HEK293 (cell line): Measurements from ENCODE around the gene BEND7.
A peak's percentile ranks its signal among the peaks of the same experiment; 100 is the strongest.

ENCODE experiments used
- CTCF ChIA-PET: fragments of 350-600 bp; formaldehyde crosslinking; extraction: SDS; loops from one replicate; lab custom pipeline; 2021; ENCODE audit warnings: antibody characterized with exemption; lab: Yijun Ruan, JAX
- POLR2A ChIA-PET: fragments of 300-600 bp; formaldehyde crosslinking; extraction: SDS; loops from one replicate; lab custom pipeline; 2020; ENCODE audit warnings: antibody characterized with exemption, inconsistent platforms; lab: Yijun Ruan, JAX
- H3K27ac ChIP-seq: fragments of 200-500 bp; sonication (Bioruptor generic); 2 replicates; pipeline ENCODE4 v1.5.1; 2014; ENCODE audit warnings: low read depth, low read length, control low read depth, inconsistent platforms; ENCODE audit errors: extremely low read depth
- H3K36me3 ChIP-seq, 2 experiments: fragments of 200-500 bp in 1 of 2; sonication (Bioruptor generic) in 1 of 2; 1 replicate in 1 of 2; 2 replicates in 1 of 2; pipeline ENCODE4 v1.5.1; 2014 to 2017; ENCODE audit warnings: inconsistent platforms in 2 of 2, low read length in 2 of 2; ENCODE audit not compliant: control insufficient read depth in 2 of 2, insufficient read depth in 1 of 2
- H3K4me1 ChIP-seq: fragments of 200-500 bp; sonication (Bioruptor generic); 2 replicates; pipeline ENCODE4 v1.5.1; 2014; ENCODE audit warnings: mild to moderate bottlenecking, low read length, inconsistent platforms; ENCODE audit not compliant: control insufficient read depth, insufficient read depth
- H3K4me3 ChIP-seq: 2 replicates; pipeline ENCODE4 v1.5.1; 2011; ENCODE audit warnings: low read depth, mild to moderate bottlenecking, control low read depth, low read length, moderate library complexity
- H3K9me3 ChIP-seq: fragments of 200-500 bp; sonication (Bioruptor generic); 2 replicates; pipeline ENCODE4 v1.5.1; 2014; ENCODE audit warnings: low read depth, low read length, inconsistent platforms; ENCODE audit not compliant: control insufficient read depth, insufficient read depth
- CTCF ChIP-seq: fragments of 450-650 bp; formaldehyde crosslinking; IDR thresholded peaks from 2 replicates; pipeline ENCODE4 v1.5.1; 2016; ENCODE audit warnings: missing biosample characterization, missing genetic modification characterization
- GLIS1 ChIP-seq: fragments of 450-650 bp; formaldehyde crosslinking; IDR thresholded peaks from 2 replicates; pipeline ENCODE4 v1.5.1; 2016; ENCODE audit warnings: missing biosample characterization, missing genetic modification characterization
- MEIS1 ChIP-seq: sonication (generic); formaldehyde crosslinking; IDR thresholded peaks from 2 replicates; pipeline ENCODE4 v1.8.1; 2022; ENCODE audit warnings: missing genetic modification reagents, mild to moderate bottlenecking, borderline replicate concordance
- SETDB1 ChIP-seq: IDR thresholded peaks from one replicate; pipeline ENCODE4 v1.6.1; 2017; ENCODE audit warnings: mild to moderate bottlenecking, low read length, moderate library complexity, mixed read lengths; ENCODE audit not compliant: insufficient read length
- TCF7L2 ChIP-seq: IDR thresholded peaks from 2 replicates; pipeline ENCODE4 v1.6.1; 2011; ENCODE audit warnings: low read depth, mild to moderate bottlenecking, inconsistent platforms, low read length, moderate library complexity, borderline replicate concordance
- ZNF155 ChIP-seq: fragments of 450-650 bp; formaldehyde crosslinking; IDR thresholded peaks from 2 replicates; pipeline ENCODE4 v1.5.1; 2016; ENCODE audit warnings: missing biosample characterization, missing genetic modification characterization
- ZNF211 ChIP-seq: fragments of 450-650 bp; formaldehyde crosslinking; IDR thresholded peaks from 2 replicates; pipeline ENCODE4 v1.5.1; 2016; ENCODE audit warnings: low read depth, missing biosample characterization, missing genetic modification characterization
- ZNF266 ChIP-seq: fragments of 450-650 bp; formaldehyde crosslinking; IDR thresholded peaks from 2 replicates; pipeline ENCODE4 v1.5.1; 2016; ENCODE audit warnings: missing biosample characterization, missing genetic modification characterization, low read depth
- ZNF398 ChIP-seq: fragments of 450-650 bp; formaldehyde crosslinking; IDR thresholded peaks from 2 replicates; pipeline ENCODE4 v1.5.1; 2017; ENCODE audit warnings: missing biosample characterization, missing genetic modification characterization
- ZNF423 ChIP-seq: fragments of 450-650 bp; formaldehyde crosslinking; IDR thresholded peaks from 2 replicates; pipeline ENCODE4 v1.5.1; 2016; ENCODE audit warnings: missing biosample characterization, missing genetic modification characterization
- ZNF510 ChIP-seq: fragments of 450-650 bp; formaldehyde crosslinking; IDR thresholded peaks from 2 replicates; pipeline ENCODE4 v1.5.1; 2018; ENCODE audit warnings: mild to moderate bottlenecking, missing genetic modification characterization, missing biosample characterization; ENCODE audit not compliant: insufficient replicate concordance
- ZNF621 ChIP-seq: fragments of 450-650 bp; formaldehyde crosslinking; IDR thresholded peaks from 2 replicates; pipeline ENCODE4 v1.5.1; 2017; ENCODE audit warnings: missing biosample characterization, missing genetic modification characterization
- ZNF654 ChIP-seq: fragments of 450-650 bp; formaldehyde crosslinking; IDR thresholded peaks from 2 replicates; pipeline ENCODE4 v1.5.1; 2016; ENCODE audit warnings: low read depth, missing biosample characterization, missing genetic modification characterization
- ZNF843 ChIP-seq: fragments of 450-650 bp; formaldehyde crosslinking; IDR thresholded peaks from 2 replicates; pipeline ENCODE4 v1.5.1; 2016; ENCODE audit warnings: missing biosample characterization, missing genetic modification characterization
- TF ChIP-seq, protein P1 (sequence below): fragments of 450-650 bp; formaldehyde crosslinking; IDR thresholded peaks from 2 replicates; pipeline ENCODE4 v1.5.1; 2016; ENCODE audit warnings: missing biosample characterization, missing genetic modification characterization
- TF ChIP-seq, protein P2 (sequence below): fragments of 450-650 bp; formaldehyde crosslinking; IDR thresholded peaks from 2 replicates; pipeline ENCODE4 v1.5.1; 2016; ENCODE audit warnings: missing biosample characterization, missing genetic modification characterization

BEND7 gene

DNA sequence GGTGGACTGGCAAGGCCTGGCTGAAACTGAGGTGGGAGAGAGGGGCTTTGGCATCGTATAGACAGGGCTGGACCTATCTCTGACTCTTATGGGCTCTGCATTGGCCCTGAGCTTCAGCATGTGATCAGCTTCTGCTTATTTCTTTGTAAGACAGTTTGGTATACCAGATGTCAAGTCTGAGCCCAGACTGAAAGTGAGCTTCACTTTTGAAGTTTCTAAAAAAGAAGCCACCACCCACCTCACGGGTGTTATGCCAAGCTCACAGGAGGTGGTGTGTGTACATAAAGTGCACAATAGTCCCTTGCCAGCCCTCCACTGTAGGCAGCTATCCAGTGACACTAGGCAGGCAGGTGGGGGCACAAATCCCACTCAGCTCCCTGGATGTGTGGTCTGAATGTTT lies 112.1 kb downstream of the BEND7 start (continued):
- no peak for TF ChIP-seq MEIS1

- ChIA-PET POLR2A (no interaction called here), CTCF (interaction anchor here (0.6 to 5.9 kb wide), 11 partner anchors 9 to 122 kb away, joined by 3 to 32 read pairs (median 4); no protein-coding TSS in a partner anchor)
These were observed 114.0 kb downstream of the BEND7 start for GRCh38 chr10:13414855-13415254.

GRCh38 chr10:13414137-13414536 lies 114.7 kb downstream of the BEND7 start:
- ChIA-PET CTCF (interaction anchor here (0.6 to 5.9 kb wide), 11 partner anchors 9 to 123 kb away, joined by 3 to 32 read pairs (median 4); no protein-coding TSS in a partner anchor), POLR2A (no interaction called here)
- Histone ChIP-seq H3K36me3 (no peaks in the 10 kb centered on the region), H3K4me1 (no peaks in the 10 kb centered on the region), H3K27ac (no peak overlapping the region), H3K9me3 (no peaks in the 10 kb centered on the region), H3K4me3 (no peak overlapping the region)
- TF ChIP-seq ZNF211 (peak; percentile 98), SETDB1 (peak; percentile 42), ZNF621 (no peak)
- TF ChIP-seq, protein P1, sequence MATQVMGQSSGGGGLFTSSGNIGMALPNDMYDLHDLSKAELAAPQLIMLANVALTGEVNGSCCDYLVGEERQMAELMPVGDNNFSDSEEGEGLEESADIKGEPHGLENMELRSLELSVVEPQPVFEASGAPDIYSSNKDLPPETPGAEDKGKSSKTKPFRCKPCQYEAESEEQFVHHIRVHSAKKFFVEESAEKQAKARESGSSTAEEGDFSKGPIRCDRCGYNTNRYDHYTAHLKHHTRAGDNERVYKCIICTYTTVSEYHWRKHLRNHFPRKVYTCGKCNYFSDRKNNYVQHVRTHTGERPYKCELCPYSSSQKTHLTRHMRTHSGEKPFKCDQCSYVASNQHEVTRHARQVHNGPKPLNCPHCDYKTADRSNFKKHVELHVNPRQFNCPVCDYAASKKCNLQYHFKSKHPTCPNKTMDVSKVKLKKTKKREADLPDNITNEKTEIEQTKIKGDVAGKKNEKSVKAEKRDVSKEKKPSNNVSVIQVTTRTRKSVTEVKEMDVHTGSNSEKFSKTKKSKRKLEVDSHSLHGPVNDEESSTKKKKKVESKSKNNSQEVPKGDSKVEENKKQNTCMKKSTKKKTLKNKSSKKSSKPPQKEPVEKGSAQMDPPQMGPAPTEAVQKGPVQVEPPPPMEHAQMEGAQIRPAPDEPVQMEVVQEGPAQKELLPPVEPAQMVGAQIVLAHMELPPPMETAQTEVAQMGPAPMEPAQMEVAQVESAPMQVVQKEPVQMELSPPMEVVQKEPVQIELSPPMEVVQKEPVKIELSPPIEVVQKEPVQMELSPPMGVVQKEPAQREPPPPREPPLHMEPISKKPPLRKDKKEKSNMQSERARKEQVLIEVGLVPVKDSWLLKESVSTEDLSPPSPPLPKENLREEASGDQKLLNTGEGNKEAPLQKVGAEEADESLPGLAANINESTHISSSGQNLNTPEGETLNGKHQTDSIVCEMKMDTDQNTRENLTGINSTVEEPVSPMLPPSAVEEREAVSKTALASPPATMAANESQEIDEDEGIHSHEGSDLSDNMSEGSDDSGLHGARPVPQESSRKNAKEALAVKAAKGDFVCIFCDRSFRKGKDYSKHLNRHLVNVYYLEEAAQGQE, result no peak

More at GRCh38 chr10:13414855-13415254, 114.0 kb downstream of the BEND7 start:
- Histone ChIP-seq H3K9me3 (no peaks in the 10 kb centered on the region), H3K4me3 (no peak overlapping the region), H3K36me3 (no peaks in the 10 kb centered on the region), H3K27ac (no peak overlapping the region), H3K4me1 (no peaks in the 10 kb centered on the region)
- TF ChIP-seq ZNF266 (no peak), ZNF843 (tag by site-specific recombination) (no peak), ZNF423 (no peak), ZNF510 (tag by site-specific recombination) (no peak), ZNF155 (tag by site-specific recombination) (no peak), ZNF654 (tag by site-specific recombination) (peak; percentile 12; the same call in 1 of the 2 replicates), ZNF398 (tag by site-specific recombination) (no peak)
- TF ChIP-seq, protein P2, sequence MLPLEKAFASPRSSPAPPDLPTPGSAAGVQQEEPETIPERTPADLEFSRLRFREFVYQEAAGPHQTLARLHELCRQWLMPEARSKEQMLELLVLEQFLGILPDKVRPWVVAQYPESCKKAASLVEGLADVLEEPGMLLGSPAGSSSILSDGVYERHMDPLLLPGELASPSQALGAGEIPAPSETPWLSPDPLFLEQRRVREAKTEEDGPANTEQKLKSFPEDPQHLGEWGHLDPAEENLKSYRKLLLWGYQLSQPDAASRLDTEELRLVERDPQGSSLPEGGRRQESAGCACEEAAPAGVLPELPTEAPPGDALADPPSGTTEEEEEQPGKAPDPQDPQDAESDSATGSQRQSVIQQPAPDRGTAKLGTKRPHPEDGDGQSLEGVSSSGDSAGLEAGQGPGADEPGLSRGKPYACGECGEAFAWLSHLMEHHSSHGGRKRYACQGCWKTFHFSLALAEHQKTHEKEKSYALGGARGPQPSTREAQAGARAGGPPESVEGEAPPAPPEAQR (tag by site-specific recombination), result no peak

- POLR2A ChIA-PET, result interaction anchor here (0.6 kb wide), 1 partner anchor 172 kb away, joined by 7 read pairs; no protein-coding TSS in a partner anchor
- no peak for TF ChIP-seq TCF7L2
- no peak for TF ChIP-seq GLIS1 (tag by site-specific recombination)
- no peak for TF ChIP-seq CTCF (tag by site-specific recombination)
- CTCF ChIA-PET, result interaction anchor here (0.6 to 5.9 kb wide), 3 partner anchors 26 to 41 kb away, joined by 3 to 32 read pairs (median 4); no protein-coding TSS in a partner anchor
These were observed 115.9 kb downstream of the BEND7 start for GRCh38 chr10:13412894-13413293.

More at GRCh38 chr10:13412894-13413293, 115.9 kb downstream of the BEND7 start:
- H3K9me3 ChIP-seq, result no peaks in the 10 kb centered on the region
- no peak overlapping the region for H3K4me3 ChIP-seq
- H3K27ac ChIP-seq, result no peak overlapping the region
- no peaks in the 10 kb centered on the region for H3K4me1 ChIP-seq
- H3K36me3 ChIP-seq, result no peaks in the 10 kb centered on the region
